Right ventricle myocardium superior (tissue), 1 donor: Measurements from ENCODE around the gene ADGRD2. TPM values are rescaled to one million over a fixed set of nuclear protein-coding genes. Genes with fewer than 3 reads are reported as not detected.

ENCODE experiments used
- ATAC-seq: fragments of 200-7000 bp; cut with Tn5 transposase; one replicate; pipeline ENCODE4 v1.9.1; 2020; ENCODE audit warnings: mild to moderate bottlenecking; ENCODE audit not compliant: poor library complexity
- DNase-seq: peaks from one replicate; pipeline ENCODE4 v3.0.0-alpha.2; 2020
- intact Hi-C: fragments of 100-400 bp; cut with DNase I; formaldehyde crosslinking; loops from one replicate; pipeline ENCODE4 v1.11.2; 2022
- total RNA-seq: library from RNA; stranded (reverse); fragmentation: NEBNext Ultra II Directional; extraction: Animal tissue kit (Norgen Biotek cat#: 25700); gene quantifications from one replicate; pipeline ENCODE4 v1.2.1, GENCODE V29; 2021
- donor health status: DM: no; HTN: yes; CAD: no; lungs with severe emphysema.

Gene ADGRD2
- total RNA-seq, 1 donor from 2014 or later: not detected

- ATAC-seq (no peak), DNase-seq (no peak)
- intact Hi-C loops: no loop called here
These were observed 53.7 kb downstream of the ADGRD2 start for GRCh38 chr9:124503713-124504529.

DNA sequence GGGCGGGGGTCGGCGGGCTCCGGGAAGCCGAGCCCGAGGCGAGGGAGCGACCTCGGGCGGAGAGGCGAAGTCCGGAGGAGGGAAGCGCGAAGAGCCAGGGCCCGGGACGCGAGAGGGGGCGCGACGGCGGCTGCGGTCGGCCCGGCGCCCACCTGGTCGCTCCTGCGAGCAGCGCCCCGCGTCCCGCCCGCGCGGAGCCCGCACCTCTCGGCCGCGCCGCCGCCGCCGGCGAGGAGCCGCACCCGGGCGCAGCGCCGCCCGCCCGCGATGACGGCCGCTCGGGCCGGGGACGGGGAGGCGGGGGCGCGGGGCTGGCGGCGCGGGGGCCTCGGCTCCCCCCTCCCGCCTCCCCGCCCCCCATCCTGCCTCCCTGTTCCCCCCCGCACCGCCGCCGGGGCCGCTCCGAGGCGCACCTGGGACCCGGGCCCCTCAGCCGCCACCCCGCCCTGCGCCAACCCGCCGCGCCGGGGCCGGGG is 54.3 kb downstream of the ADGRD2 start:
- DNase-seq: no peak
- intact Hi-C loops: no loop called here
- ATAC-seq: no peak

DNA sequence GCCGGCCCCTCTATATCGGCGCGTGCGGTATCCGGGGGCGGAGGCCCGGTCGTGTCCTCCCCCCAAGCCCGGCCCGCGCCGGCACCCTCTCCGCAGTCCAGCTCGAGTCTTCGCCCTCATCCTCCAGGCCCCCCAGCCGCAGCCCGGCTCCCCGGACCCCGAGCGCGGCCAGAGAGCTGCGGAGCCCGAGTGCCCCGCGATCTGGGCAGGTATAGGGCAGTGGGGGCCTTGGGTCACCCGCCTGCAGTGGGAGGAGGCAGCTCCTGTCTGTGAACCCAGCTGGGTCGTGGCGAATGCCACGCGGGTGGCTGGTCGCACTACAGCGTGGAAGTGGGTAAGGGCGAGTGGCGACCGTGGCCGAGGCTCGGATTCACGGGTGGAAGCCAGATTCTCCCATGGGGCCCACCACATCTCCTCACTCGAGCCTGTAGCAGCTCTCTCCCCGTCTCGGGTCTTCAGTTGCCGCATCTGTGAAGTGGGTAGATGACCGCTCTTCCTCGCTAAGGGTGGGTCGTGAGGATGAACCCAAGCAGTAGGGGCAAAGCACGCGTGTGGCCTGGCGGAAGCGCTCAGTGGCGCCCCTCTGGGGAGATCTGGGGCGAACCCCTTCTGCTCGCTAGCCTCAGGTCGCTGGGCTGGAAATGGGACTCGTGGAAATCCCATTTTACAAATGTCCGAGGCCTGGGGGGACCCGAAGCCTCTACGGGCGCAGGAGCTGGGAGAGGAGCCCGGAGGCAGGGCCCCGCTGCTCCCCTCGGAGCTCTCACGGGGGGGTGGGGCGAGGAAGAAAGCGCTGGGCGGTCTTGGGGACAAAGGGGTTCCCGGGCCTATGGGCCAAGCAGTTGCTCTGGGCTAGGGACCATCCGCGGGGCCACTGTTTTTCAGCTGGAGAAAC is 55.0 kb downstream of the ADGRD2 start:
- ATAC-seq (no peak), DNase-seq (no peak)
- intact Hi-C loops: no loop called here

GRCh38 chr9:124505901-124506346 is 55.7 kb downstream of the ADGRD2 start:
- ATAC-seq: no peak
- intact Hi-C loops: no loop called here
- no peak for DNase-seq

DNA sequence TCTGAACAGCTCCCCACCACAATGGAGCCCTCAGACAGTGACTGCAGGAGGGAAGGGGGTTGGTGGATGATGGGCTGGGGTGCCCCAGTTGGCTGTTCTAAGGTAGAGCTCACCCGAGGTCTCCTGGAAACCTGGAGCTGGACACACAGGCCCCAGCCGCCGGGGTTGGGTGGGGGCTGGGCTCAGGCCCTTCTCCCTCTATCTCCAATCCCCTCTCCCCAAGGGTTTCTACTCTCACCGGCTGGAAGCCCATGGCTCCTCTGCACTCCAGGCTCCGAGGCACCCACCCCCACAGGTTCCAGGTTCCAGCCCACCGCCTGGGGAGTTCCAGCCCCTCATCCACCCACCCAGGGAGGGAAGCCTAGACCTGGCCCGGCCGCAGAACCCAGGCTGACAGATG is 56.2 kb downstream of the ADGRD2 start:
- DNase-seq: no peak
- intact Hi-C loops: no loop called here
- ATAC-seq: no peak

- intact Hi-C loops: no loop called here
- DNase-seq (no peak), ATAC-seq (no peak)
These were observed 57.0 kb downstream of the ADGRD2 start, which contains the start of gene NR5A1 for GRCh38 chr9:124506931-124507879. Gene NR5A1, minus strand, starts transcription at chr9:124507399. Its CDS starts 4,004 bp downstream, at chr9:124503395.

GRCh38 chr9:124507880-124508423 is 57.7 kb downstream of the ADGRD2 start:
- no peak for ATAC-seq
- no peak for DNase-seq
- intact Hi-C loops: no loop called here

GRCh38 chr9:124510650-124511425 is 60.6 kb downstream of the ADGRD2 start:
- no peak for ATAC-seq
- DNase-seq: no peak
- intact Hi-C loops: no loop called here

DNA sequence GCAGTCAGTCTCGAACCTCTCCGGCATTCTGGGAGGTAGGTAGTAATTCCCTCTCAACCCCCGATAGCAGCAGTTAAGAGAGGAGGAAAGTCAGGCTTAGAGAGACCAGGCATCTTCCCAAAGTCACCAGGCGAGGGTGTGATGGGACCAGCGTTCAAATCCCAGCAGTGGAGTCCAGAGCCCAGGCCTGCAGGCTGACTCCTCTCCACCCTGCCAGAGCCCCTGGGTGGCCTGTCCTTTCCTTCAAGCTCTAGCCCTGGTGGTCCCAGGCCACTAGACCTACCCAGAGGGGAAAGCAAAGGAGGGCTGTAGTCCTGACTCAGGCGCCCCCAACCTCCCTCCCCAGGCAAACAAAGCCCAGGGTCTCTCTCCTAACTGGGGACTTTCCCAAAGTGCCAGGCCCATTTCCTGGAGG is 61.2 kb downstream of the ADGRD2 start:
- no peak for DNase-seq
- no peak for ATAC-seq
- intact Hi-C loops: no loop called here

GRCh38 chr9:124511891-124512805 is 61.9 kb downstream of the ADGRD2 start:
- DNase-seq: no peak
- intact Hi-C loops: no loop called here
- ATAC-seq: no peak

GRCh38 chr9:124512806-124513204 is 62.6 kb downstream of the ADGRD2 start:
- DNase-seq (no peak), ATAC-seq (no peak)
- intact Hi-C loops: no loop called here

- DNase-seq (peak; percentile 66), ATAC-seq (peak; percentile 97)
- intact Hi-C loops: no loop called here
These were observed 63.2 kb downstream of the ADGRD2 start for GRCh38 chr9:124513376-124513994.

DNA sequence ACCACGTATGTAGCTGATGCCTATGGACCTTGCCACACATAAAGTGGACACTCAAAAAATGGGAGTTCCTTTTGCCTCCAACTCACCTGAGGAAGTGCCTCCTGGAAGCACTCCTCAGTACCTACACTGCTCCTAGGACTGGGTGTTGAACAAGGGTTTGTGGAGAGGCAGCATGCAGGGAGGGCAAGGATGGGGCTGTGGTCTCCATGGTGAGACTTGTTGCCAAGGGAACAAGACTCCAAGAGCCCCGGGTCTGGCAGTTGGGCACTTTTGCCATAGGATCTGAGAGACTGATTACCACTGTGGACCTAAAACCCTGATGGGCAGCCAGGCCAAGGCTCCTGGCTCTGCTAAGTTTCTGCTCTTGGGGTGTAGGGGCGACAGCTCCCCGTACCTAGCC is 63.9 kb downstream of the ADGRD2 start:
- DNase-seq (no peak), ATAC-seq (no peak)
- intact Hi-C loops: no loop called here

- ATAC-seq: no peak
- DNase-seq: no peak
- intact Hi-C loops: no loop called here
These were observed 64.6 kb downstream of the ADGRD2 start for GRCh38 chr9:124514874-124515273.

- DNase-seq (no peak), ATAC-seq (no peak)
- intact Hi-C loops: no loop called here
These were observed 67.3 kb downstream of the ADGRD2 start for GRCh38 chr9:124517600-124517999.

- ATAC-seq (no peak), DNase-seq (no peak)
- intact Hi-C loops: no loop called here
These were observed 67.9 kb downstream of the ADGRD2 start for GRCh38 chr9:124518116-124518515.
